Measurements from ENCODE around the gene WASF1. TPM values are rescaled to one million over a fixed set of nuclear protein-coding genes. Genes with fewer than 3 reads are reported as not detected.
A peak's percentile ranks its signal among the peaks of the same experiment; 100 is the strongest.

WASF1 gene
- total RNA-seq, 2 donors from 2014 or later = 31.1 to 35.3 TPM

DNA sequence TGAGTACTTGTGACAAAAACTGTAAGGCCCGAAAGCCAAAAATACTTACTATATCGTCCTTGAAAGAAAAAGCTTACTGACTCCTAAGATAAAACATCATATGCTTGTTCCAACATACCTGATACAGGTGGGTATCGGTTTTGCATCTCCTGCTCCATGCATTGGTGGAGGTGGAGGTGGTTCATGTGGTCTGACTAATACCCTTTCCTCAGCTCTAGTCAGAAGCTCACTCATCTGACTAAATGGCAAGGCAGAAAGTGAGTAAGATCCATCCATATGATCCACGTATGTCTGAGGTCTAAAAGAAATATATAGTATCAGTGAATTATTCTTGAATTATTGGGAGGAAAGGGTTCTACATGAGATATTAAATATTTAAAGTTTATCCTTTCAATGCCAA, 76.2 kb downstream of the WASF1 start:
- H3K36me3 ChIP-seq (ENCODE audit: control insufficient read depth, insufficient read depth, low read length) = peaks cover 55% of the 10 kb centered on the region
- H3K27me3 Mint-ChIP-seq (ENCODE audit: insufficient read depth) = no peaks in the 10 kb centered on the region

DNA sequence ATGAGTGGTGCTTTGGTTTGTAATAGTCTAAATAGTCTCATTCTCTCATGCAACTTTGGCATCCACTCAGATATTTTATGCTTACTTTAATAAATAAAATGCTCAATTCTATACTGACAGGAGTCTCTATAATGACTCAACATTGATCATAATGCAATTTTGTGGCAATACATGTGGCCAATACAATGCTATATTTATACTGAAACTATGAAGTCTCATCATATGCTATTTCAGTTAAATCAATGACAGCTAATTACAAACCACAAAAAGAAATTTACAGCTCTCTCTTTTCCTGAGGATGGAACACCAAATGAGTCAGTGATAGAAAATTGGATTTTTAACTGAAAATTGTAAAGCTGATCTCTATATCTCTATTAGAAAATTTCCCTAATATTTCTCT, 77.1 kb downstream of the WASF1 start:
- peaks cover 38% of the 10 kb centered on the region for H3K36me3 Mint-ChIP-seq (ENCODE audit: low read depth)
- H3K9me3 ChIP-seq (ENCODE audit: control insufficient read depth, low read length) = no peaks in the 10 kb centered on the region
- H3K4me3 Mint-ChIP-seq = no peak overlapping the region
- H3K4me1 Mint-ChIP-seq = peaks cover 32% of the 10 kb centered on the region
- H3K4me1 ChIP-seq (ENCODE audit: control insufficient read depth, insufficient read depth, low read length) = peaks cover 9% of the 10 kb centered on the region
- DNase-seq = no peak
- peaks cover 52% of the 10 kb centered on the region for H3K36me3 ChIP-seq (ENCODE audit: control insufficient read depth, insufficient read depth, low read length)
- no peak overlapping the region for H3K9ac ChIP-seq (ENCODE audit: extremely low read depth, low read length, poor library complexity, severe bottlenecking)
- no peaks in the 10 kb centered on the region for H3K9me3 Mint-ChIP-seq
- no peak overlapping the region for H3K27ac ChIP-seq (ENCODE audit: low read depth, low read length)
- TF ChIP-seq, protein P1, sequence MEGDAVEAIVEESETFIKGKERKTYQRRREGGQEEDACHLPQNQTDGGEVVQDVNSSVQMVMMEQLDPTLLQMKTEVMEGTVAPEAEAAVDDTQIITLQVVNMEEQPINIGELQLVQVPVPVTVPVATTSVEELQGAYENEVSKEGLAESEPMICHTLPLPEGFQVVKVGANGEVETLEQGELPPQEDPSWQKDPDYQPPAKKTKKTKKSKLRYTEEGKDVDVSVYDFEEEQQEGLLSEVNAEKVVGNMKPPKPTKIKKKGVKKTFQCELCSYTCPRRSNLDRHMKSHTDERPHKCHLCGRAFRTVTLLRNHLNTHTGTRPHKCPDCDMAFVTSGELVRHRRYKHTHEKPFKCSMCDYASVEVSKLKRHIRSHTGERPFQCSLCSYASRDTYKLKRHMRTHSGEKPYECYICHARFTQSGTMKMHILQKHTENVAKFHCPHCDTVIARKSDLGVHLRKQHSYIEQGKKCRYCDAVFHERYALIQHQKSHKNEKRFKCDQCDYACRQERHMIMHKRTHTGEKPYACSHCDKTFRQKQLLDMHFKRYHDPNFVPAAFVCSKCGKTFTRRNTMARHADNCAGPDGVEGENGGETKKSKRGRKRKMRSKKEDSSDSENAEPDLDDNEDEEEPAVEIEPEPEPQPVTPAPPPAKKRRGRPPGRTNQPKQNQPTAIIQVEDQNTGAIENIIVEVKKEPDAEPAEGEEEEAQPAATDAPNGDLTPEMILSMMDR (conservative IDR thresholded peaks at IDR 0.05) = no peak
- no peak overlapping the region for H3K27ac Mint-ChIP-seq
- H3K4me3 ChIP-seq (ENCODE audit: low read length) = no peak overlapping the region
- no peaks in the 10 kb centered on the region for H3K27me3 Mint-ChIP-seq (ENCODE audit: insufficient read depth)
- no peaks in the 10 kb centered on the region for H3K27me3 ChIP-seq (ENCODE audit: control insufficient read depth, insufficient read depth, low read length, poor library complexity, severe bottlenecking)

More for the DNA sequence above, 76.2 kb downstream of the WASF1 start:
- Histone ChIP-seq H3K27me3 (ENCODE audit: control insufficient read depth, insufficient read depth, low read length, poor library complexity, severe bottlenecking) (no peaks in the 10 kb centered on the region), H3K4me3 (ENCODE audit: low read length) (no peak overlapping the region), H3K4me1 (ENCODE audit: control insufficient read depth, insufficient read depth, low read length) (peaks cover 9% of the 10 kb centered on the region), H3K27ac (ENCODE audit: low read depth, low read length) (no peak overlapping the region), H3K9me3 (ENCODE audit: control insufficient read depth, low read length) (no peaks in the 10 kb centered on the region), H3K9ac (ENCODE audit: extremely low read depth, low read length, poor library complexity, severe bottlenecking) (no peak overlapping the region)
- no peaks in the 10 kb centered on the region for H3K9me3 Mint-ChIP-seq
- H3K36me3 Mint-ChIP-seq (ENCODE audit: low read depth) = peaks cover 38% of the 10 kb centered on the region
- H3K4me1 Mint-ChIP-seq = peaks cover 27% of the 10 kb centered on the region
- no peak overlapping the region for H3K4me3 Mint-ChIP-seq
- no peak overlapping the region for H3K27ac Mint-ChIP-seq
- WGBS, 2 experiments (ENCODE audit: insufficient coverage in 1 of 2, insufficient read length in 1 of 2) = 96% methylated on average over 4 of the region's 4 CpGs; no CpG with 5 or more reads in 1 of the 2 experiments
- no peak for DNase-seq
- TF ChIP-seq, protein P1 (conservative IDR thresholded peaks at IDR 0.05) = no peak

DNA sequence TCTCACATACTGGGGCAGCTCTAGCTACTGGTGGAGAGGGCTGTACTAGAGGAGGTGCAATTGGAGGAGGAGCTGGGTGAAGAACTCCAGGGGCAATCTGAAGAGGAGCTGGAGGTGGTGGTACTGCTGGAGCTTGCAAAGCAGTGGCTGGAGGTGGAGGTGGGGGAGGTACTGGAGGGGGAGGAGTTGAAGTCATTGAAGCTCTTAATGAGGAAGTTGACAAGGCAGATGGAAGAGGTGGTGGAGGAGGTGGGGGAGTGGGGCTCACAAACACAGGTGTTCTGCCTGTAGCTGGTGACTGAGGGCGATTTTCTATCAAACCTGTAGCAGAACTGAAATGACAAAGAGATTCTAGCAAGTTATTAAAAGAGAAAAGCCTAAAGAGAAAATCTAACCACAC, 77.6 kb downstream of the WASF1 start:
- H3K27ac Mint-ChIP-seq = no peak overlapping the region
- Histone ChIP-seq H3K27me3 (ENCODE audit: control insufficient read depth, insufficient read depth, low read length, poor library complexity, severe bottlenecking) (no peaks in the 10 kb centered on the region), H3K27ac (ENCODE audit: low read depth, low read length) (no peak overlapping the region), H3K9me3 (ENCODE audit: control insufficient read depth, low read length) (no peaks in the 10 kb centered on the region), H3K4me1 (ENCODE audit: control insufficient read depth, insufficient read depth, low read length) (peaks cover 9% of the 10 kb centered on the region), H3K4me3 (ENCODE audit: low read length) (no peak overlapping the region), H3K36me3 (ENCODE audit: control insufficient read depth, insufficient read depth, low read length) (peaks cover 48% of the 10 kb centered on the region), H3K9ac (ENCODE audit: extremely low read depth, low read length, poor library complexity, severe bottlenecking) (no peak overlapping the region)
- H3K4me3 Mint-ChIP-seq = no peak overlapping the region
- no peaks in the 10 kb centered on the region for H3K27me3 Mint-ChIP-seq (ENCODE audit: insufficient read depth)
- DNase-seq = peak; percentile 70
- H3K36me3 Mint-ChIP-seq (ENCODE audit: low read depth) = peaks cover 38% of the 10 kb centered on the region
- 89% methylated on average over 1 of the region's 1 CpG; no CpG with 5 or more reads in 1 of the 2 experiments for WGBS, 2 experiments (ENCODE audit: insufficient coverage in 1 of 2, insufficient read length in 1 of 2)
- TF ChIP-seq, protein P1 (conservative IDR thresholded peaks at IDR 0.05) = no peak
- peaks cover 35% of the 10 kb centered on the region for H3K4me1 Mint-ChIP-seq
- H3K9me3 Mint-ChIP-seq = no peaks in the 10 kb centered on the region
